ENCODE data around the gene TTC14. TPM values are rescaled to one million over a fixed set of nuclear protein-coding genes. Genes with fewer than 3 reads are reported as not detected.
"Not testable (repeated sequence)": the region's sequence is repeated elsewhere in the genome, so short reads cannot be mapped to it uniquely, and the experiment has no call there.

The TTC14 gene
- total RNA-seq, 6 donors from 2014 or later, result 34.8 to 174 (median 47.2) TPM

GRCh38 chr3:180571831-180572598 is 29.9 kb upstream of the TTC14 start:
- TF ChIP-seq CTCF (IDR thresholded peaks at IDR 0.05), result no peak

GRCh38 chr3:180575571-180575970 is 26.4 kb upstream of the TTC14 start:
- no peak for TF ChIP-seq POLR2AphosphoS5 (IDR thresholded peaks at IDR 0.05)
- no peak for TF ChIP-seq EP300 (IDR thresholded peaks at IDR 0.05)
- no peak for TF ChIP-seq POLR2A (IDR thresholded peaks at IDR 0.05)
- no peak for TF ChIP-seq CTCF (IDR thresholded peaks at IDR 0.05)
- 86% methylated on average over 3 of the region's 3 CpGs for WGBS, 2 donors
- no peaks in the 10 kb centered on the region for H3K36me3 ChIP-seq
- no peak for DNase-seq
- H3K9me3 ChIP-seq, result no peaks in the 10 kb centered on the region
- H3K27me3 ChIP-seq, result no peaks in the 10 kb centered on the region
- ATAC-seq (ENCODE audit: low FRiP score in 2 of 2), result no peak
- no peak overlapping the region for H3K27ac ChIP-seq
- H3K4me3 ChIP-seq, result no peak overlapping the region
- no peaks in the 10 kb centered on the region for H3K4me1 ChIP-seq

More at GRCh38 chr3:180571831-180572598, 29.9 kb upstream of the TTC14 start:
- 74 to 88% methylated on average over 6 of the region's 6 CpGs for WGBS, 2 donors
- H3K36me3 ChIP-seq, result no peaks in the 10 kb centered on the region
- no peaks in the 10 kb centered on the region for H3K27me3 ChIP-seq
- no peaks in the 10 kb centered on the region for H3K9me3 ChIP-seq
- no peak for DNase-seq
- no peaks in the 10 kb centered on the region for H3K4me1 ChIP-seq
- ATAC-seq (ENCODE audit: low FRiP score in 2 of 2), result no peak
- H3K4me3 ChIP-seq, result no peak overlapping the region
- H3K27ac ChIP-seq, result no peak overlapping the region

GRCh38 chr3:180580934-180581333 is 21.0 kb upstream of the TTC14 start:
- ATAC-seq (ENCODE audit: low FRiP score in 2 of 2) (no peak), DNase-seq (no peak)
- Histone ChIP-seq H3K4me3 (no peak overlapping the region), H3K27me3 (no peaks in the 10 kb centered on the region), H3K27ac (no peak overlapping the region), H3K36me3 (no peaks in the 10 kb centered on the region), H3K9me3 (no peaks in the 10 kb centered on the region), H3K4me1 (no peaks in the 10 kb centered on the region)
- TF ChIP-seq POLR2AphosphoS5 (IDR thresholded peaks at IDR 0.05) (no peak), EP300 (IDR thresholded peaks at IDR 0.05) (no peak), CTCF (IDR thresholded peaks at IDR 0.05) (no peak), POLR2A (IDR thresholded peaks at IDR 0.05) (no peak)
- WGBS, 2 donors, result 84 to 85% methylated on average over 1 of the region's 1 CpG

- Histone ChIP-seq H3K9me3 (no peaks in the 10 kb centered on the region), H3K27ac (no peak overlapping the region), H3K4me3 (no peak overlapping the region), H3K27me3 (no peaks in the 10 kb centered on the region), H3K36me3 (no peaks in the 10 kb centered on the region), H3K4me1 (no peaks in the 10 kb centered on the region)
- no peak for TF ChIP-seq POLR2A (IDR thresholded peaks at IDR 0.05)
- no peak for TF ChIP-seq EP300 (IDR thresholded peaks at IDR 0.05)
- no peak for TF ChIP-seq CTCF (IDR thresholded peaks at IDR 0.05)
- no peak for TF ChIP-seq POLR2AphosphoS5 (IDR thresholded peaks at IDR 0.05)
- ATAC-seq (ENCODE audit: low FRiP score in 2 of 2) (no peak), DNase-seq (peak in 1 of 2 donors; percentile 63)
- 92 to 94% methylated on average over 7 to 23 of the region's 23 CpGs for WGBS, 2 donors
Measured at GRCh38 chr3:180590396-180590795, 11.6 kb upstream of the TTC14 start.

- not testable (repeated sequence) for H3K4me3 ChIP-seq; H3K27ac ChIP-seq; H3K27me3 ChIP-seq; H3K36me3 ChIP-seq; H3K4me1 ChIP-seq; H3K9me3 ChIP-seq; DNase-seq; ATAC-seq (ENCODE audit: low FRiP score in 2 of 2)
- 92% methylated on average over 7 of the region's 7 CpGs for WGBS, 2 donors
Measured at GRCh38 chr3:180593631-180594030, 8.3 kb upstream of the TTC14 start.
